ENCODE measurements around the gene MAPK8IP1.
"Not testable (repeated sequence)": the region's sequence is repeated elsewhere in the genome, so short reads cannot be mapped to it uniquely, and the experiment has no call there.

Gene MAPK8IP1

GRCh38 chr11:45890886-45891550 lies 5.6 kb downstream of the MAPK8IP1 start:
- no peak for DNase-seq (ENCODE audit: low read depth)

- no peak for DNase-seq (ENCODE audit: low read depth)
Measured at GRCh38 chr11:45892856-45893255, 7.4 kb downstream of the MAPK8IP1 start.

- DNase-seq (ENCODE audit: low read depth), result no peak
Measured at GRCh38 chr11:45894555-45895247, 9.2 kb downstream of the MAPK8IP1 start.

GRCh38 chr11:45895553-45896259 lies 10.3 kb downstream of the MAPK8IP1 start:
- no peak for DNase-seq (ENCODE audit: low read depth)

- no peak for DNase-seq (ENCODE audit: low read depth)
Measured at GRCh38 chr11:45896422-45896984, 11.1 kb downstream of the MAPK8IP1 start.

- no peak for DNase-seq (ENCODE audit: low read depth)
Measured at GRCh38 chr11:45897556-45897955, 12.1 kb downstream of the MAPK8IP1 start.

GRCh38 chr11:45899086-45899447 lies 13.6 kb downstream of the MAPK8IP1 start:
- no peak for DNase-seq (ENCODE audit: low read depth)

- peak; percentile 83 for DNase-seq (ENCODE audit: low read depth)
Measured at GRCh38 chr11:45899448-45900174, 14.2 kb downstream of the MAPK8IP1 start.

GRCh38 chr11:45900175-45900800 lies 14.8 kb downstream of the MAPK8IP1 start:
- not testable (repeated sequence) for DNase-seq (ENCODE audit: low read depth)

- no peak for DNase-seq (ENCODE audit: low read depth)
Measured at GRCh38 chr11:45900916-45901617, 15.6 kb downstream of the MAPK8IP1 start.

- no peak for DNase-seq (ENCODE audit: low read depth)
Measured at GRCh38 chr11:45901626-45902025, 16.2 kb downstream of the MAPK8IP1 start.

GRCh38 chr11:45902452-45903380 lies 17.3 kb downstream of the MAPK8IP1 start:
- no peak for DNase-seq (ENCODE audit: low read depth)

- DNase-seq (ENCODE audit: low read depth), result no peak
Measured at GRCh38 chr11:45904309-45904915, 19.0 kb downstream of the MAPK8IP1 start.

- DNase-seq (ENCODE audit: low read depth), result no peak
Measured at GRCh38 chr11:45905095-45905494, 19.6 kb downstream of the MAPK8IP1 start.

GRCh38 chr11:45905576-45905975 lies 20.1 kb downstream of the MAPK8IP1 start:
- DNase-seq (ENCODE audit: low read depth), result not testable (repeated sequence)

- no peak for DNase-seq (ENCODE audit: low read depth)
Measured at GRCh38 chr11:45906096-45906682, 20.7 kb downstream of the MAPK8IP1 start.

GRCh38 chr11:45906965-45907611 lies 21.6 kb downstream of the MAPK8IP1 start, which contains the start of gene FREY1:
Gene FREY1 (minus strand): TSS chr11:45907271. CDS start chr11:45907245, 26 bp downstream.
- no peak for DNase-seq (ENCODE audit: low read depth)

- DNase-seq (ENCODE audit: low read depth), result no peak
Measured at GRCh38 chr11:45907911-45908370, 22.5 kb downstream of the MAPK8IP1 start.

Data from stromal cell of bone marrow (primary cell).